HepG2 (cell line): ENCODE measurements around the gene PRICKLE3. TPM values are rescaled to one million over a fixed set of nuclear protein-coding genes. Genes with fewer than 3 reads are reported as not detected.

Experiments used
- ARNTL ChIP-seq: sonication (generic); formaldehyde crosslinking; IDR thresholded peaks from 2 replicates; pipeline ENCODE4 v1.4.0; 2020; ENCODE audit warnings: mild to moderate bottlenecking, missing genetic modification reagents
- FOXK1 ChIP-seq: sonication (generic); formaldehyde crosslinking; IDR thresholded peaks from 2 replicates; pipeline ENCODE4 v1.4.0; 2020; ENCODE audit warnings: low read depth, missing genetic modification reagents, borderline replicate concordance
- GTF2F1 ChIP-seq: fragments of 150-350 bp; IDR thresholded peaks from 2 replicates; pipeline ENCODE4 v1.6.1; 2014; ENCODE audit warnings: low read length
- HDAC2 ChIP-seq: sonication (generic); formaldehyde crosslinking; IDR thresholded peaks from 2 replicates; pipeline ENCODE4 v1.4.0; 2020; ENCODE audit warnings: missing genetic modification reagents
- PAXIP1 ChIP-seq: sonication (generic); formaldehyde crosslinking; conservative IDR thresholded peaks from 2 replicates; pipeline ENCODE4 v1.4.0; 2020; ENCODE audit warnings: mild to moderate bottlenecking, missing genetic modification reagents, moderate library complexity
- STAT5B ChIP-seq: sonication (generic); formaldehyde crosslinking; IDR thresholded peaks from 2 replicates; pipeline ENCODE4 v1.4.0; 2020; ENCODE audit warnings: missing genetic modification reagents
- TFE3 ChIP-seq: IDR thresholded peaks from 2 replicates; pipeline ENCODE4 v1.6.1; 2016
- ZBTB26 ChIP-seq: IDR thresholded peaks from 2 replicates; pipeline ENCODE4 v1.6.1; 2016; ENCODE audit warnings: missing compliant biosample characterization, missing genetic modification reagents, borderline replicate concordance
- ZNF10 ChIP-seq: sonication (generic); formaldehyde crosslinking; IDR thresholded peaks from 2 replicates; pipeline ENCODE4 v1.4.0; 2020; ENCODE audit warnings: mild to moderate bottlenecking, low read depth, missing genetic modification reagents, borderline replicate concordance
- ZNF552 ChIP-seq: sonication (generic); formaldehyde crosslinking; IDR thresholded peaks from 2 replicates; pipeline ENCODE4 v1.9.0; 2022; ENCODE audit warnings: missing genetic modification reagents, mild to moderate bottlenecking, borderline replicate concordance
- polyA plus RNA-seq, 8 experiments: library from polyadenylated mRNA; depleted of rRNA in 3 of 8; stranded (reverse) in 7 of 8; unstranded in 1 of 8; fragments of >200 nt; fragmentation: Illumina TruSeq in 4 of 8; extraction: Trizol in 4 of 8; gene quantifications; 2 replicates each; pipeline versions ENCODE4 v1.2.1 to v1.2.3, GENCODE V29; 2011 to 2016; ENCODE audit warnings: low read depth in 4 of 8, missing spikeins in 1 of 8, mixed read lengths in 1 of 8; ENCODE audit not compliant: insufficient read depth in 1 of 8
- total RNA-seq, 5 experiments: library from RNA; depleted of rRNA; stranded (reverse); fragments of >200 nt; fragmentation: Illumina TruSeq; extraction: Trizol; gene quantifications; 2 replicates each; pipeline ENCODE4 v1.2.3, GENCODE V29; 2016; ENCODE audit warnings: low read depth in 1 of 5
- TF ChIP-seq, protein P1 (sequence below): sonication (generic); formaldehyde crosslinking; IDR thresholded peaks from one replicate; pipeline ENCODE4 v1.5.1; 2020; ENCODE audit warnings: mild to moderate bottlenecking, missing genetic modification reagents; ENCODE audit errors: not compliant biosample characterization

The PRICKLE3 gene
- total and polyA plus RNA-seq, 2 of the 13 experiments (the other 11 are each of a cell fraction or from before 2014, with no cell fraction given), result 2.6 TPM

DNA sequence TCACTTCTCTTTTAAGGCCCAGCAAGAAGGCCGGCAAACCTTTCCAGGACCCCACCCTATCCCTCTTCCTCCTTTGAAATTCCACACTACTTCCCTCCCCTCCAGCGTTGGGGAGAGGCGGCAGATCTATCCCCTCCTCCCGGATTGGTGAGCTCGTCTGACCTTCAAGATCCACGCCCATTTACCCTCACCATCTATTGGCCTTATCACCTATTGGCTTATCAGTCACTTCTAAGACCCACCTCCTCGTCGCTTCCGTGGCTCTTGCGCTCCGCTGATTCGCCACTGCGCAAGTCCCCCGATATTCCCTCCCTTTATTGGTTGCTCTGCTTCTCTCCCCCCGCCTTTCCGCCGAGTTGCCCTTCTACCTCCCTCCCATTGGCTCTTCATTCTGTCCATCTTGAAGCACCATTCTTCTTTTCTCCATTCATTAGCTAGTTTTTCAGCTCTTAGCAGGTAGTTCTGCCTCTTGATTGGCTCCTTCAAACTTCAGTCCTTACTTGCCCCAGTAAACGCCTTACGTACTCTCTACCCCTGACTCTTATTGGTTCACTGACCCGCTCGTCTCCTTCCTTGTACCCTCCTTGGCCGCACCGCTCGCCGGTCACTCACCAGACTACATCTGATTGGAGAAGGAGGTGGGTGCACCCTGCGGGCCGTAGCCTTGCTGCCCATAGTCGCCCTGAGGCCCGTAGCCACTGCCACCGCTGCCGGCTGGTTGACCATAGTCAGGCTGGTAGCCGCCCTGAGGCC, 4.8 kb upstream of the PRICKLE3 start (continued):
- TF ChIP-seq, protein P1, sequence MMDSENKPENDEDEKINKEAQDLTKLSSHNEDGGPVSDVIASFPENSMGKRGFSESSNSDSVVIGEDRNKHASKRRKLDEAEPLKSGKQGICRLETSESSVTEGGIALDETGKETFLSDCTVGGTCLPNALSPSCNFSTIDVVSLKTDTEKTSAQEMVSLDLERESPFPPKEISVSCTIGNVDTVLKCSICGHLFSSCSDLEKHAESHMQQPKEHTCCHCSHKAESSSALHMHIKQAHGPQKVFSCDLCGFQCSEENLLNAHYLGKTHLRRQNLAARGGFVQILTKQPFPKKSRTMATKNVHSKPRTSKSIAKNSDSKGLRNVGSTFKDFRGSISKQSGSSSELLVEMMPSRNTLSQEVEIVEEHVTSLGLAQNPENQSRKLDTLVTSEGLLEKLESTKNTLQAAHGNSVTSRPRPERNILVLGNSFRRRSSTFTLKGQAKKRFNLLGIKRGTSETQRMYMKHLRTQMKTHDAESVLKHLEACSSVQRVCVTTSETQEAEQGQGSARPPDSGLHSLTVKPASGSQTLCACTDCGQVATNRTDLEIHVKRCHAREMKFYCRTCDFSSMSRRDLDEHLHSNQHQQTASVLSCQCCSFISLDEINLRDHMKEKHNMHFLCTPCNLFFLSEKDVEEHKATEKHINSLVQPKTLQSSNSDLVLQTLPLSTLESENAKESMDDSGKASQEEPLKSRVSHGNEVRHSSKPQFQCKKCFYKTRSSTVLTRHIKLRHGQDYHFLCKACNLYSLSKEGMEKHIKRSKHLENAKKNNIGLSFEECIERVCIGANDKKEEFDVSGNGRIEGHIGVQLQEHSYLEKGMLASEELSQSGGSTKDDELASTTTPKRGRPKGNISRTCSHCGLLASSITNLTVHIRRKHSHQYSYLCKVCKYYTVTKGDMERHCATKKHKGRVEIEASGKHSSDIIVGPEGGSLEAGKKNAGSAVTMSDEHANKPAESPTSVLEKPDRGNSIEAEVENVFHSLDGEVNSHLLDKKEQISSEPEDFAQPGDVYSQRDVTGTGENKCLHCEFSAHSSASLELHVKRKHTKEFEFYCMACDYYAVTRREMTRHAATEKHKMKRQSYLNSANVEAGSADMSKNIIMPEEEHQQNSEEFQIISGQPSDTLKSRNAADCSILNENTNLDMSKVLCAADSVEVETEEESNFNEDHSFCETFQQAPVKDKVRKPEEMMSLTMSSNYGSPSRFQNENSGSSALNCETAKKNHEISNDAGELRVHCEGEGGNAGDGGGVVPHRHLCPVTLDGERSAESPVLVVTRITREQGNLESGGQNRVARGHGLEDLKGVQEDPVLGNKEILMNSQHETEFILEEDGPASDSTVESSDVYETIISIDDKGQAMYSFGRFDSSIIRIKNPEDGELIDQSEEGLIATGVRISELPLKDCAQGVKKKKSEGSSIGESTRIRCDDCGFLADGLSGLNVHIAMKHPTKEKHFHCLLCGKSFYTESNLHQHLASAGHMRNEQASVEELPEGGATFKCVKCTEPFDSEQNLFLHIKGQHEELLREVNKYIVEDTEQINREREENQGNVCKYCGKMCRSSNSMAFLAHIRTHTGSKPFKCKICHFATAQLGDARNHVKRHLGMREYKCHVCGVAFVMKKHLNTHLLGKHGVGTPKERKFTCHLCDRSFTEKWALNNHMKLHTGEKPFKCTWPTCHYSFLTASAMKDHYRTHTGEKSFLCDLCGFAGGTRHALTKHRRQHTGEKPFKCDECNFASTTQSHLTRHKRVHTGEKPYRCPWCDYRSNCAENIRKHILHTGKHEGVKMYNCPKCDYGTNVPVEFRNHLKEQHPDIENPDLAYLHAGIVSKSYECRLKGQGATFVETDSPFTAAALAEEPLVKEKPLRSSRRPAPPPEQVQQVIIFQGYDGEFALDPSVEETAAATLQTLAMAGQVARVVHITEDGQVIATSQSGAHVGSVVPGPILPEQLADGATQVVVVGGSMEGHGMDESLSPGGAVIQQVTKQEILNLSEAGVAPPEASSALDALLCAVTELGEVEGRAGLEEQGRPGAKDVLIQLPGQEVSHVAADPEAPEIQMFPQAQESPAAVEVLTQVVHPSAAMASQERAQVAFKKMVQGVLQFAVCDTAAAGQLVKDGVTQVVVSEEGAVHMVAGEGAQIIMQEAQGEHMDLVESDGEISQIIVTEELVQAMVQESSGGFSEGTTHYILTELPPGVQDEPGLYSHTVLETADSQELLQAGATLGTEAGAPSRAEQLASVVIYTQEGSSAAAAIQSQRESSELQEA (CRISPR knock-in tag), result no peak
- no peak for TF ChIP-seq ZNF552 (CRISPR knock-in tag)
- TF ChIP-seq FOXK1 (CRISPR knock-in tag), result no peak; the same call in 1 of the 2 replicates
- TF ChIP-seq PAXIP1 (CRISPR knock-in tag), result no peak
- TF ChIP-seq TFE3 (CRISPR knock-in tag), result no peak
- no peak for TF ChIP-seq HDAC2 (CRISPR knock-in tag)
- TF ChIP-seq ZBTB26 (CRISPR knock-in tag), result no peak
- no peak for TF ChIP-seq STAT5B
- no peak for TF ChIP-seq ZNF10 (CRISPR knock-in tag)
- TF ChIP-seq GTF2F1, result no peak
- TF ChIP-seq ARNTL (CRISPR knock-in tag), result no peak
